ACC112 (cell line): ENCODE results near the gene VAMP4.
"Not testable (repeated sequence)": the region's sequence is repeated elsewhere in the genome, so short reads cannot be mapped to it uniquely, and the experiment has no call there.

Experiments
- H2AFZ ChIP-seq: fragments of 200-600 bp; sonication (generic); one replicate; pipeline ENCODE4 v1.6.0; 2017; ENCODE audit warnings: antibody characterized with exemption, low read length; ENCODE audit not compliant: unreplicated experiment
- H3K27ac ChIP-seq: fragments of 200-600 bp; sonication (generic); 2 replicates; pipeline ENCODE4 v1.5.1; 2014; ENCODE audit warnings: low read depth, mild to moderate bottlenecking, antibody characterized with exemption, low read length, moderate library complexity
- H3K27me3 ChIP-seq: fragments of 200-600 bp; sonication (generic); 2 replicates; pipeline ENCODE4 v1.6.1; 2014; ENCODE audit warnings: mild to moderate bottlenecking, antibody characterized with exemption, low read length, moderate library complexity, mixed read lengths; ENCODE audit not compliant: insufficient read depth
- H3K36me3 ChIP-seq: fragments of 200-600 bp; sonication (generic); 2 replicates; pipeline ENCODE4 v1.6.1; 2016; ENCODE audit warnings: mild to moderate bottlenecking, antibody characterized with exemption, low read length, moderate library complexity, mixed read lengths; ENCODE audit not compliant: insufficient read depth
- H3K4me1 ChIP-seq: fragments of 200-600 bp; sonication (generic); one replicate; pipeline ENCODE4 v1.6.1; 2016; ENCODE audit warnings: low read length, mixed read lengths; ENCODE audit not compliant: insufficient read depth, unreplicated experiment, control insufficient read depth
- H3K4me3 ChIP-seq: fragments of 200-600 bp; sonication (generic); 2 replicates; pipeline ENCODE4 v1.5.1; 2014; ENCODE audit warnings: mild to moderate bottlenecking, low read depth, low read length
- H3K79me2 ChIP-seq: fragments of 200-600 bp; sonication (generic); one replicate; pipeline ENCODE4 v1.6.0; 2016; ENCODE audit warnings: low read length; ENCODE audit not compliant: control insufficient read depth, unreplicated experiment, insufficient read depth

VAMP4 gene

DNA sequence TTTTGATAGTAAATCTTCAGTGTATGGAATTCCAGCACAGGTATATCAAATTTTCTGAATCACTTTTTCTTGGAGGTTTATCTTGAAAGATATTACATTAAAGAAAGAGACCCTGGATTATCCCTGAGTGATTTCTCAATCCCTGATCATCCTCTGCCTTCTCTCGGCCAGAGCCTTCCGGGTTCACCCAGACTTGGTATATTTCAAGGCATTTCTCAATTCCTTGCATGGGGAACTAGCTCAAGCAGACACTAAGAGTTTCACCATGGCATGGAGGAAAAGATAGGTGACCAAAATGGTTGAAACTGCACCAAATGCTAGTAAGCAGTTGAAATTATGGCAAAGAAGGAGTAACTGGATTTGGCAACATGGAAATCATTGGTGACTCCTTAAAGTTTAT, 5.7 kb downstream of the VAMP4 start:
- Histone ChIP-seq H2AFZ (no peak overlapping the region), H3K27ac (no peak overlapping the region), H3K79me2 (peaks cover 29% of the 10 kb centered on the region), H3K36me3 (peaks cover 11% of the 10 kb centered on the region), H3K4me3 (no peak overlapping the region), H3K4me1 (peaks cover 25% of the 10 kb centered on the region), H3K27me3 (no peaks in the 10 kb centered on the region)

GRCh38 chr1:171730052-171730451, 11.8 kb downstream of the VAMP4 start:
- Histone ChIP-seq H3K27ac (no peak overlapping the region), H3K4me1 (peaks cover 3% of the 10 kb centered on the region), H3K4me3 (0 out of 2 replicates have a peak overlapping the region, but pooled peaks have one; percentile 9), H3K79me2 (no peaks in the 10 kb centered on the region), H3K36me3 (peaks cover 13% of the 10 kb centered on the region), H2AFZ (no peak overlapping the region), H3K27me3 (no peaks in the 10 kb centered on the region)

DNA sequence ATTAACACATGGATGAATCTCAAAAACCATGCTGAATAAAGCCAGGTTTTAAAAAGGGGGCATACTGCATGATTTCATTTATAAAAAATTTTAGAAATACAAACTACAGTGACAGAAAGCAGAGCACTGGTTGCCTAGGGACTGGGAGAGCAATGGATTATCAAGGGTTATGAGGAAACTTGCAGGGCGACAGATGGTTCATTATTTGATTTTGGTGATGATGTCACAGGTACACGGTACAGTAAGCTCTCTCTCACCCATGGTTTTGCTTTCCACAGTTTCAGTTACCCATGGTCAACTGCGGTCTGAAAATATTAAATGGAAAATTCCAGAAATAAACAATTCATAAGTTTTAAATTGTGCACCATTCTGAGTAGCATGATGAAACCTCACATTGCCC, 14.1 kb downstream of the VAMP4 start:
- peaks cover 11% of the 10 kb centered on the region for H3K36me3 ChIP-seq
- H2AFZ ChIP-seq: no peak overlapping the region

GRCh38 chr1:171723180-171723579, 18.7 kb downstream of the VAMP4 start:
- H3K79me2 ChIP-seq: not testable (repeated sequence)

More for the DNA sequence above, 14.1 kb downstream of the VAMP4 start:
- Histone ChIP-seq H3K4me3 (no peak overlapping the region), H3K79me2 (no peaks in the 10 kb centered on the region), H3K4me1 (peaks cover 3% of the 10 kb centered on the region), H3K27ac (no peak overlapping the region), H3K27me3 (no peaks in the 10 kb centered on the region)

GRCh38 chr1:171718848-171719247, 23.0 kb downstream of the VAMP4 start:
- H3K4me1 ChIP-seq: peaks cover 14% of the 10 kb centered on the region
- H3K79me2 ChIP-seq: no peaks in the 10 kb centered on the region
- H3K27me3 ChIP-seq: no peaks in the 10 kb centered on the region
- H2AFZ ChIP-seq: no peak overlapping the region
- H3K27ac ChIP-seq: no peak overlapping the region
- no peak overlapping the region for H3K4me3 ChIP-seq
- H3K36me3 ChIP-seq: 0 out of 2 replicates have a peak, but pooled peaks cover 7% of the 10 kb centered on the region

More at GRCh38 chr1:171723180-171723579, 18.7 kb downstream of the VAMP4 start:
- peaks cover 18% of the 10 kb centered on the region for H3K36me3 ChIP-seq
- H3K4me3 ChIP-seq, H2AFZ ChIP-seq, H3K27me3 ChIP-seq, H3K4me1 ChIP-seq, H3K27ac ChIP-seq: not testable (repeated sequence)

DNA sequence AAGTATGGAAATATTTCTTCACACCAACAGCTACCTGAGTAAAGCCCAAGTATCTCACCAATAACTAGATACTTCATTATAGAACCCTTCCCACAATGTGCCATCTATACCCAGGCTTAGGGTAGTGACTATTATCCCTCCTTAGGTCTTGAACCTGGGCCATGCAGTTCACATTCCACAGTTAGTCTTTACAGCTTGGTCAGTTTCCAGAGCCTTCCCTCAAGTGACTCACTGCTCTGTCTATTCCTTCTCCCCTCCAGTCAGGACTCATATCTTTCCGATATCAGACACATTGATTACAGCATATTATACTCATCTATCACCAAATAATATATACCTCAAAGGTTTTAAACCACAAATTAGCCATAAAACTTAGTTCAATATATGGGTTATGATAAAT, 23.6 kb downstream of the VAMP4 start:
- Histone ChIP-seq H3K36me3 (peaks cover 7% of the 10 kb centered on the region; the same call in 1 of the 2 replicates), H3K79me2 (no peaks in the 10 kb centered on the region), H3K4me1 (peaks cover 14% of the 10 kb centered on the region), H3K27me3 (no peaks in the 10 kb centered on the region), H3K4me3 (no peak overlapping the region), H2AFZ (no peak overlapping the region), H3K27ac (no peak overlapping the region)

DNA sequence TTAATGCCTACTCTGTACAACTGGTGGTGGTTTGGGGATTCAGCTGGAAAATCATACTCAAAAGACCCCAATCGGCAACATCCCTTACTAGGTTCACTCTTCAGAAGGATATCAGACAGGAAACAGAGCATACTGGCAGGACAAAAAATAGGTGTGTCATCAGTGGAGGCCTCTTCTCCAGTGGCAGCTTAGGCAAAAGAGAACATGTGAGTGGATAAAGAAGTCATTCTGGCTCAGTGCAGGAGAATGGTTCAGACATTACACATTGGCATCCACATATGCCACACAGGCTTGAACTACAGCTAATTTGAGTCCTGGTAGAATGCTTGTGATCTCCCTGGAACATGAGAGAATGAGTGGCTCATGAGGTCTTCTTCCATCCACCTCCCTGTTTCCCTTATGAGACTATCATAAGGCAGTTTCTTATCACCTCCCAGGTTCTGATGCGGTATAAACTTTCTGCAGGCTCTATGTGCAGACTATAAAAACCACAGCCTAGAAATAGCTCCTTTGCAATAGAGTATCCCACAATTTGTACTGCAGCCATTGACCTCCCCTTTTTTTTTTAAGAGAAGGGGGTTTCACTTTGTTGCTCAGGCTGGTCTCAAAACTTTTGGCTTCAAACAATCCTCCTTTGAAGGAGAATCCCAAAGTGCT, 24.7 kb downstream of the VAMP4 start:
- Histone ChIP-seq H3K27ac (no peak overlapping the region), H2AFZ (no peak overlapping the region), H3K27me3 (no peaks in the 10 kb centered on the region), H3K4me1 (peaks cover 14% of the 10 kb centered on the region), H3K36me3 (peaks cover 7% of the 10 kb centered on the region; the same call in 1 of the 2 replicates), H3K4me3 (no peak overlapping the region), H3K79me2 (no peaks in the 10 kb centered on the region)

GRCh38 chr1:171716616-171717015, 25.2 kb downstream of the VAMP4 start:
- Histone ChIP-seq H3K27me3 (no peaks in the 10 kb centered on the region), H2AFZ (no peak overlapping the region), H3K36me3 (peaks cover 7% of the 10 kb centered on the region; the same call in 1 of the 2 replicates), H3K4me1 (peaks cover 14% of the 10 kb centered on the region), H3K79me2 (no peaks in the 10 kb centered on the region), H3K27ac (no peak overlapping the region), H3K4me3 (no peak overlapping the region)

GRCh38 chr1:171715813-171716251, 26.0 kb downstream of the VAMP4 start:
- Histone ChIP-seq H3K4me3 (no peak overlapping the region), H3K27ac (no peak overlapping the region), H3K36me3 (peaks cover 7% of the 10 kb centered on the region; the same call in 1 of the 2 replicates), H3K4me1 (peaks cover 14% of the 10 kb centered on the region), H2AFZ (no peak overlapping the region), H3K79me2 (no peaks in the 10 kb centered on the region), H3K27me3 (no peaks in the 10 kb centered on the region)

DNA sequence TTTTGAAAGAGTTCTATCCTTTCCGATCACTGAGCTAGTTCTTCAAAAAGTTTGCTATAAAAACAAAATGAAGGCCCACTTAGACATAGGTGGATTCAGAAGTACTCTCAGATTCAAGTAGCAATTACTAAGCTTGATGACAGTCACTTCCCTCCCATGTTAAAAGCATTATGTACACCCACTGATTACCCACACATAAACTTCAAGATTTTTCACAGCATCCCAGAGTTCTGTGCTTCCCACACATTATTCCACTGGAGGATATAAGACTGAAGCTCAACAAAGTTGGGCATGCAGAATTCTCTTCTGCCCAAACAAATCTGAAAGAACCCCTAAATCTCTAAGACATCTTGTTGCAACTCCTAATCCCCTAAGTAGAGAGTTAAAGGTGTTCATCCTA, 29.5 kb downstream of the VAMP4 start:
- H3K79me2 ChIP-seq: no peaks in the 10 kb centered on the region
- no peak overlapping the region for H2AFZ ChIP-seq
- peaks cover 14% of the 10 kb centered on the region for H3K4me1 ChIP-seq
- no peak overlapping the region for H3K27ac ChIP-seq
- peaks cover 4% of the 10 kb centered on the region for H3K36me3 ChIP-seq
- no peaks in the 10 kb centered on the region for H3K27me3 ChIP-seq
- no peak overlapping the region for H3K4me3 ChIP-seq

- no peak overlapping the region for H2AFZ ChIP-seq
- no peak overlapping the region for H3K27ac ChIP-seq
- H3K4me1 ChIP-seq: peaks cover 7% of the 10 kb centered on the region
- no peak overlapping the region for H3K4me3 ChIP-seq
- no peaks in the 10 kb centered on the region for H3K27me3 ChIP-seq
- H3K79me2 ChIP-seq: no peaks in the 10 kb centered on the region
- peaks cover 4% of the 10 kb centered on the region for H3K36me3 ChIP-seq
Observed at GRCh38 chr1:171711643-171712042, 30.2 kb downstream of the VAMP4 start.
